SK-N-SH treated with all-trans-retinoic acid at 6 μM for 48 hours (cell line): ENCODE results near the gene TH.

Experiments used
- ATAC-seq: fragments of 200-7000 bp; cut with Tn5 transposase; 3 replicates; pipeline ENCODE4 v1.9.1; 2020; ENCODE audit warnings: mild to moderate bottlenecking, moderate library complexity
- ARNTL ChIP-seq: fragments of 450-650 bp; formaldehyde crosslinking; IDR thresholded peaks from 2 replicates; pipeline ENCODE4 v1.5.0; 2020; ENCODE audit warnings: low read depth, mild to moderate bottlenecking, moderate library complexity, borderline replicate concordance
- BACH2 ChIP-seq: fragments of 250-450 bp; sonication (Bioruptor Pico); IDR thresholded peaks from 2 replicates; pipeline ENCODE4 v1.9.0; 2021; ENCODE audit warnings: mild to moderate bottlenecking, borderline replicate concordance
- CREB5 ChIP-seq: fragments of 250-450 bp; sonication (Bioruptor Pico); IDR thresholded peaks from 2 replicates; pipeline ENCODE4 v1.5.1; 2020; ENCODE audit warnings: low read depth, mild to moderate bottlenecking, moderate library complexity
- CSDC2 ChIP-seq: fragments of 250-450 bp; sonication (Bioruptor Pico); IDR thresholded peaks from 2 replicates; pipeline ENCODE4 v1.5.0; 2020; ENCODE audit warnings: mild to moderate bottlenecking, moderate library complexity
- CSRNP3 ChIP-seq: fragments of 250-450 bp; sonication (Bioruptor Pico); IDR thresholded peaks from 2 replicates; pipeline ENCODE4 v1.5.1; 2021; ENCODE audit warnings: mild to moderate bottlenecking, moderate library complexity
- ESRRG ChIP-seq: fragments of 250-450 bp; sonication (Bioruptor Pico); IDR thresholded peaks from 2 replicates; pipeline ENCODE4 v1.6.1; 2021; ENCODE audit warnings: mild to moderate bottlenecking
- GLIS3 ChIP-seq: fragments of 250-450 bp; sonication (Bioruptor Pico); IDR thresholded peaks from 2 replicates; pipeline ENCODE4 v1.5.0; 2020; ENCODE audit warnings: mild to moderate bottlenecking, moderate library complexity
- ISL1 ChIP-seq: fragments of 250-450 bp; sonication (Bioruptor Pico); IDR thresholded peaks from 2 replicates; pipeline ENCODE4 v2.1.2; 2022; ENCODE audit warnings: mild to moderate bottlenecking, moderate library complexity
- PATZ1 ChIP-seq: fragments of 250-450 bp; sonication (Bioruptor Pico); IDR thresholded peaks from 2 replicates; pipeline ENCODE4 v1.8.0; 2020; ENCODE audit warnings: mild to moderate bottlenecking, moderate library complexity, borderline replicate concordance
- POU6F1 ChIP-seq: fragments of 250-450 bp; sonication (Bioruptor Pico); IDR thresholded peaks from 2 replicates; pipeline ENCODE4 v1.8.0; 2021; ENCODE audit warnings: low read depth, mild to moderate bottlenecking, moderate library complexity, borderline replicate concordance
- PPARA ChIP-seq: fragments of 250-450 bp; sonication (Bioruptor Pico); IDR thresholded peaks from 2 replicates; pipeline ENCODE4 v1.5.0; 2020; ENCODE audit warnings: mild to moderate bottlenecking, borderline replicate concordance
- RARB ChIP-seq: fragments of 250-450 bp; sonication (Bioruptor Pico); IDR thresholded peaks from 2 replicates; pipeline ENCODE4 v1.8.0; 2021; ENCODE audit warnings: mild to moderate bottlenecking, moderate library complexity
- SNAI2 ChIP-seq: fragments of 250-450 bp; sonication (Bioruptor Pico); IDR thresholded peaks from 2 replicates; pipeline ENCODE4 v1.5.0; 2020; ENCODE audit warnings: mild to moderate bottlenecking, moderate library complexity
- TCF4 ChIP-seq: fragments of 250-450 bp; sonication (Bioruptor Pico); IDR thresholded peaks from 2 replicates; pipeline ENCODE4 v1.8.0; 2021; ENCODE audit warnings: mild to moderate bottlenecking, moderate library complexity, borderline replicate concordance
- TOX ChIP-seq: fragments of 250-450 bp; sonication (Bioruptor Pico); IDR thresholded peaks from 2 replicates; pipeline ENCODE4 v1.8.0; 2021; ENCODE audit warnings: mild to moderate bottlenecking, moderate library complexity, borderline replicate concordance
- TSHZ2 ChIP-seq: fragments of 250-450 bp; sonication (Bioruptor Pico); IDR thresholded peaks from 2 replicates; pipeline ENCODE4 v1.5.0; 2020; ENCODE audit warnings: mild to moderate bottlenecking, moderate library complexity
- ZC3H10 ChIP-seq: fragments of 250-450 bp; sonication (Bioruptor Pico); IDR thresholded peaks from 2 replicates; pipeline ENCODE4 v1.5.1; 2021; ENCODE audit warnings: mild to moderate bottlenecking, moderate library complexity
- ZFP3 ChIP-seq: fragments of 250-450 bp; sonication (Bioruptor Pico); IDR thresholded peaks from 2 replicates; pipeline ENCODE4 v1.5.0; 2020; ENCODE audit warnings: mild to moderate bottlenecking, moderate library complexity
- ZFP30 ChIP-seq: fragments of 450-650 bp; formaldehyde crosslinking; IDR thresholded peaks from 2 replicates; pipeline ENCODE4 v1.5.0; 2022; ENCODE audit warnings: mild to moderate bottlenecking, moderate library complexity
- ZNF565 ChIP-seq: fragments of 450-650 bp; formaldehyde crosslinking; conservative IDR thresholded peaks from 2 replicates; pipeline ENCODE4 v1.5.0; 2020; ENCODE audit warnings: low read depth, mild to moderate bottlenecking, moderate library complexity
- ZNF70 ChIP-seq: fragments of 450-650 bp; formaldehyde crosslinking; IDR thresholded peaks from 2 replicates; pipeline ENCODE4 v1.5.0; 2020; ENCODE audit warnings: mild to moderate bottlenecking, moderate library complexity
- ZNF8 ChIP-seq: fragments of 450-650 bp; formaldehyde crosslinking; IDR thresholded peaks from 2 replicates; pipeline ENCODE4 v1.5.0; 2020; ENCODE audit warnings: mild to moderate bottlenecking, moderate library complexity

TH gene

GRCh38 chr11:2143799-2144543, 27.6 kb downstream of the TH start (continued):
- TF ChIP-seq CSRNP3, result no peak
- no peak for TF ChIP-seq PPARA (CRISPR knock-in tag)
- TF ChIP-seq CREB5 (CRISPR knock-in tag), result no peak
- TF ChIP-seq GLIS3 (CRISPR knock-in tag), result no peak
- no peak for TF ChIP-seq BACH2 (CRISPR knock-in tag)
- TF ChIP-seq ISL1 (CRISPR knock-in tag), result no peak
- TF ChIP-seq ZC3H10 (CRISPR knock-in tag), result no peak
- TF ChIP-seq, all 23 proteins: peak for 0

GRCh38 chr11:2143477-2143798, 28.2 kb downstream of the TH start:
- TF ChIP-seq ESRRG (CRISPR knock-in tag), result no peak
- TF ChIP-seq TCF4 (CRISPR knock-in tag), result no peak
- TF ChIP-seq ZNF565 (CRISPR knock-in tag), result no peak
- no peak for TF ChIP-seq TOX (CRISPR knock-in tag)
- no peak for TF ChIP-seq POU6F1
- no peak for TF ChIP-seq ZNF70 (CRISPR knock-in tag)
- TF ChIP-seq CSDC2 (CRISPR knock-in tag), result no peak
- no peak for TF ChIP-seq ZFP3 (CRISPR knock-in tag)
- no peak for TF ChIP-seq RARB (CRISPR knock-in tag)
- TF ChIP-seq CREB5 (CRISPR knock-in tag), result no peak
- no peak for TF ChIP-seq ZFP30 (CRISPR knock-in tag)
- TF ChIP-seq ISL1 (CRISPR knock-in tag), result no peak
- TF ChIP-seq ARNTL (CRISPR knock-in tag), result no peak
- TF ChIP-seq ZNF8 (CRISPR knock-in tag), result no peak
- no peak for TF ChIP-seq BACH2 (CRISPR knock-in tag)
- no peak for TF ChIP-seq GLIS3 (CRISPR knock-in tag)
- no peak for TF ChIP-seq ZC3H10 (CRISPR knock-in tag)
- TF ChIP-seq PATZ1 (CRISPR knock-in tag), result no peak
- no peak for TF ChIP-seq SNAI2 (CRISPR knock-in tag)
- no peak for ATAC-seq

GRCh38 chr11:2142762-2143202, 28.8 kb downstream of the TH start:
- ATAC-seq, result no peak
- no peak for TF ChIP-seq ZC3H10 (CRISPR knock-in tag)
- TF ChIP-seq BACH2 (CRISPR knock-in tag), result no peak
- no peak for TF ChIP-seq ARNTL (CRISPR knock-in tag)
- TF ChIP-seq ISL1 (CRISPR knock-in tag), result no peak
- TF ChIP-seq TSHZ2, result no peak
- TF ChIP-seq ZNF70 (CRISPR knock-in tag), result no peak
- TF ChIP-seq ZNF8 (CRISPR knock-in tag), result no peak
- TF ChIP-seq PATZ1 (CRISPR knock-in tag), result no peak
- no peak for TF ChIP-seq SNAI2 (CRISPR knock-in tag)
- no peak for TF ChIP-seq PPARA (CRISPR knock-in tag)
- TF ChIP-seq CSRNP3, result no peak
